Gastroesophageal sphincter (tissue), 3 donors: ENCODE data around the gene CNKSR3.

Experiments used
- POLR2A ChIP-seq, 2 donors: fragments of 450-650 bp; IDR thresholded peaks; one replicate each; pipeline ENCODE4 v1.6.1; 2017; ENCODE audit warnings: antibody characterized with exemption in 2 of 2, mild to moderate bottlenecking in 2 of 2, moderate library complexity in 1 of 2
- TF ChIP-seq, protein P1 (sequence below), 4 experiments: fragments of 200-600 bp in 2 of 4; fragments of 450-650 bp in 2 of 4; sonication (generic) in 1 of 4; IDR thresholded peaks; one replicate each; pipeline ENCODE4 v1.5.1; 2017 to 2019; ENCODE audit warnings: antibody characterized with exemption in 4 of 4, mild to moderate bottlenecking in 2 of 4, moderate library complexity in 2 of 4

DNA sequence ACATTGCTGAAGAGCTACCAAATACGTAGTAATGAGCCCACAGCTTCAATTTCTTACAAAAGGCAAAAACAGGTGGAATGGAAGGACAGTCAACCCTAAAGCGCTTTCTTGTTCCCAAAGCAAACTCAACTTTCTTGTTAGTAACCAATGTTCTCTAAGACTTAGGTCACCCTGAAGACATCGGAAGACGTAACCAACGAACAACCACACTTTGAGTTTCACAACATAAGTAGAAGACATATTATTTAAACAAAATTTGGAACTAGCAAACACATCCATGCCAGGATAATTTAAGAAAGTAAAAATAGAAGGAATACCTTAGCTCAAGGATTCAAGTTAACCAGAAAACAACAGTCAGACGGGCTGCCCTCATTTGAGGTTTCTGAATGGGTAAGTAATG lies 51.0 kb downstream of the CNKSR3 start:
- TF ChIP-seq, protein P1, sequence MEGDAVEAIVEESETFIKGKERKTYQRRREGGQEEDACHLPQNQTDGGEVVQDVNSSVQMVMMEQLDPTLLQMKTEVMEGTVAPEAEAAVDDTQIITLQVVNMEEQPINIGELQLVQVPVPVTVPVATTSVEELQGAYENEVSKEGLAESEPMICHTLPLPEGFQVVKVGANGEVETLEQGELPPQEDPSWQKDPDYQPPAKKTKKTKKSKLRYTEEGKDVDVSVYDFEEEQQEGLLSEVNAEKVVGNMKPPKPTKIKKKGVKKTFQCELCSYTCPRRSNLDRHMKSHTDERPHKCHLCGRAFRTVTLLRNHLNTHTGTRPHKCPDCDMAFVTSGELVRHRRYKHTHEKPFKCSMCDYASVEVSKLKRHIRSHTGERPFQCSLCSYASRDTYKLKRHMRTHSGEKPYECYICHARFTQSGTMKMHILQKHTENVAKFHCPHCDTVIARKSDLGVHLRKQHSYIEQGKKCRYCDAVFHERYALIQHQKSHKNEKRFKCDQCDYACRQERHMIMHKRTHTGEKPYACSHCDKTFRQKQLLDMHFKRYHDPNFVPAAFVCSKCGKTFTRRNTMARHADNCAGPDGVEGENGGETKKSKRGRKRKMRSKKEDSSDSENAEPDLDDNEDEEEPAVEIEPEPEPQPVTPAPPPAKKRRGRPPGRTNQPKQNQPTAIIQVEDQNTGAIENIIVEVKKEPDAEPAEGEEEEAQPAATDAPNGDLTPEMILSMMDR (IDR thresholded peaks at IDR 0.05) = no peak
- no peak for TF ChIP-seq POLR2A (IDR thresholded peaks at IDR 0.05)
